Measurements from ENCODE around the gene TTLL11. TPM values are rescaled to one million over a fixed set of nuclear protein-coding genes. Genes with fewer than 3 reads are reported as not detected.

Gene TTLL11
- total and polyA plus RNA-seq, 2 of the 8 experiments (the other 6 are each of a cell fraction or from before 2014, with no cell fraction given): 0.56 to 0.80 TPM

DNA sequence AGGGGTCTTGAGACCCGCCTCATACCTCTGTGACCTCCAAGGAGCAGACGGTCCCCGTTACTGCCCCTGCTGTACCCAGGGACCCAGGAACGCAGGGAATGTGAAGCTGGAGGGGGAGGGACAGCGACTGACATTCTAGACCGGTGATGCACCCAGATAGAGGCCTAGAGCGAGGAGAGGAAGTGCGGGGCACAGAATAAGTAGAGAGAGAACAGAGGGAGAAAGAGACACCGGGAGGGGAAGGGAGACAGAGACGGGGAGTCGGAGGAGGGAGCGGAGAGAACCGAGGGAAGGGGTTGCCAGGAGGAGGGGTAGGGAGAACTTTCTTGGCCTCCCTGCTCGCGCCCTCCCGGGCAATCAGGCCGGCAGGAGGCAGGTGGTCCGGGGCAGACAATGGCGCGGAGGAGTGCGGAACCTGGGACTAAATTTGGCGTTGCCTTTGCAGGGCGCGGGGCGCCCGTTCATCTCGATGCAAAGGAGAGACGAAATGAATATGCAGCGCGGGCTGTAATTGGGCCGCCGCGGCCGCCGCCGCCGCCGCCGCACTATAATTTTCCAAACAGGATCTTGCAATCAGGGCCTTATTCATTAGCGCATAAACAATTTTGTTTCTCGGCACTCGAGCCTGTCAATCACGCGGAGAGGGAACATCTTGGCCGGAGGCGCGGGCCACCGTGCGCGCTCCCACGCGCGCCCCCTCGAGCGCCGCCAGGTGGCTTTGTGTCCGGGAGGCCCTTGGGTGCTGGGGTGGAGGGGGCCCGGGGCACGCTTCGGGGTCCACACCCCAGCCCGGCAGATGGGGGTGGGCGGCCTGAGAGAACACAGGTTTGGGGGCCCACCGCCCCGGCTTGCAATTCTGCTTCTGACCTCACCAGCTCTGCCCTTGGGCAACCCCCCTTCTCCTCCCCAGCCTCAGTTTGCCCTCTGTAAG, 33.5 kb upstream of the TTLL11 start (continued):
- TF ChIP-seq RFX5 (IDR thresholded peaks at IDR 0.05; ENCODE audit: borderline replicate concordance, low read depth, low read length): no peak
- TF ChIP-seq EGR1 (IDR thresholded peaks at IDR 0.05; ENCODE audit: borderline replicate concordance, low read depth, low read length): peak; percentile 20; the same call in 1 of the 2 replicates
- peak in 1 of 2 experiments; percentile 74; a peak in 1 of 4 replicates for TF ChIP-seq SIN3A (conservative IDR thresholded peaks at IDR 0.05 in 1 of 2, IDR thresholded peaks at IDR 0.05 in 1 of 2; ENCODE audit: low read depth in 1 of 2, low read length in 2 of 2)
- TF ChIP-seq MAFK (IDR thresholded peaks at IDR 0.05; ENCODE audit: low read depth, low read length): no peak
- TF ChIP-seq, protein P1, sequence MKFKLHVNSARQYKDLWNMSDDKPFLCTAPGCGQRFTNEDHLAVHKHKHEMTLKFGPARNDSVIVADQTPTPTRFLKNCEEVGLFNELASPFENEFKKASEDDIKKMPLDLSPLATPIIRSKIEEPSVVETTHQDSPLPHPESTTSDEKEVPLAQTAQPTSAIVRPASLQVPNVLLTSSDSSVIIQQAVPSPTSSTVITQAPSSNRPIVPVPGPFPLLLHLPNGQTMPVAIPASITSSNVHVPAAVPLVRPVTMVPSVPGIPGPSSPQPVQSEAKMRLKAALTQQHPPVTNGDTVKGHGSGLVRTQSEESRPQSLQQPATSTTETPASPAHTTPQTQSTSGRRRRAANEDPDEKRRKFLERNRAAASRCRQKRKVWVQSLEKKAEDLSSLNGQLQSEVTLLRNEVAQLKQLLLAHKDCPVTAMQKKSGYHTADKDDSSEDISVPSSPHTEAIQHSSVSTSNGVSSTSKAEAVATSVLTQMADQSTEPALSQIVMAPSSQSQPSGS (IDR thresholded peaks at IDR 0.05; ENCODE audit: low read length): no peak
- no peak for TF ChIP-seq SIRT6 (IDR thresholded peaks at IDR 0.05; ENCODE audit: low read length)
- no peak for TF ChIP-seq GTF2F1 (IDR thresholded peaks at IDR 0.05; ENCODE audit: borderline replicate concordance, low read depth, low read length)
- TF ChIP-seq, protein P2, sequence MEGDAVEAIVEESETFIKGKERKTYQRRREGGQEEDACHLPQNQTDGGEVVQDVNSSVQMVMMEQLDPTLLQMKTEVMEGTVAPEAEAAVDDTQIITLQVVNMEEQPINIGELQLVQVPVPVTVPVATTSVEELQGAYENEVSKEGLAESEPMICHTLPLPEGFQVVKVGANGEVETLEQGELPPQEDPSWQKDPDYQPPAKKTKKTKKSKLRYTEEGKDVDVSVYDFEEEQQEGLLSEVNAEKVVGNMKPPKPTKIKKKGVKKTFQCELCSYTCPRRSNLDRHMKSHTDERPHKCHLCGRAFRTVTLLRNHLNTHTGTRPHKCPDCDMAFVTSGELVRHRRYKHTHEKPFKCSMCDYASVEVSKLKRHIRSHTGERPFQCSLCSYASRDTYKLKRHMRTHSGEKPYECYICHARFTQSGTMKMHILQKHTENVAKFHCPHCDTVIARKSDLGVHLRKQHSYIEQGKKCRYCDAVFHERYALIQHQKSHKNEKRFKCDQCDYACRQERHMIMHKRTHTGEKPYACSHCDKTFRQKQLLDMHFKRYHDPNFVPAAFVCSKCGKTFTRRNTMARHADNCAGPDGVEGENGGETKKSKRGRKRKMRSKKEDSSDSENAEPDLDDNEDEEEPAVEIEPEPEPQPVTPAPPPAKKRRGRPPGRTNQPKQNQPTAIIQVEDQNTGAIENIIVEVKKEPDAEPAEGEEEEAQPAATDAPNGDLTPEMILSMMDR (IDR thresholded peaks at IDR 0.05; ENCODE audit: control extremely low read depth in 1 of 3, insufficient read depth in 1 of 3, low read depth in 1 of 3, low read length in 3 of 3): no peak
- TF ChIP-seq NANOG (IDR thresholded peaks at IDR 0.05; ENCODE audit: insufficient read depth, low read depth, low read length, poor library complexity, severe bottlenecking): no peak
- no peak for TF ChIP-seq SP4 (IDR thresholded peaks at IDR 0.05; ENCODE audit: low read length)
- no peak for TF ChIP-seq TAF7 (optimal IDR thresholded peaks at IDR 0.05; ENCODE audit: borderline replicate concordance, low read depth, low read length)
- TF ChIP-seq RBBP5 (IDR thresholded peaks at IDR 0.05; ENCODE audit: borderline replicate concordance, low read depth, low read length): no peak
- no peak for TF ChIP-seq SRF (IDR thresholded peaks at IDR 0.05; ENCODE audit: low read depth, low read length)
- peak; percentile 43 for TF ChIP-seq SUZ12 (IDR thresholded peaks at IDR 0.05; ENCODE audit: low read length)
- TF ChIP-seq POU5F1 (IDR thresholded peaks at IDR 0.05; ENCODE audit: low read depth, low read length): no peak
- TF ChIP-seq POLR2A (IDR thresholded peaks at IDR 0.05; ENCODE audit: control extremely low read depth in 1 of 2, low read depth in 2 of 2, low read length in 2 of 2): no peak
- TF ChIP-seq BACH1 (IDR thresholded peaks at IDR 0.05; ENCODE audit: low read length): no peak

Measured in H1 (cell line).